GM18907 (cell line): ENCODE measurements around the gene OSTF1.

Experiments
- ATAC-seq: cut with Tn5 transposase; IDR thresholded peaks from one replicate; pipeline ENCODE4 v1.9.1; 2021; ENCODE audit warnings: mild to moderate bottlenecking, moderate library complexity; ENCODE audit not compliant: unreplicated experiment

Gene OSTF1, protein sequence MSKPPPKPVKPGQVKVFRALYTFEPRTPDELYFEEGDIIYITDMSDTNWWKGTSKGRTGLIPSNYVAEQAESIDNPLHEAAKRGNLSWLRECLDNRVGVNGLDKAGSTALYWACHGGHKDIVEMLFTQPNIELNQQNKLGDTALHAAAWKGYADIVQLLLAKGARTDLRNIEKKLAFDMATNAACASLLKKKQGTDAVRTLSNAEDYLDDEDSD

DNA sequence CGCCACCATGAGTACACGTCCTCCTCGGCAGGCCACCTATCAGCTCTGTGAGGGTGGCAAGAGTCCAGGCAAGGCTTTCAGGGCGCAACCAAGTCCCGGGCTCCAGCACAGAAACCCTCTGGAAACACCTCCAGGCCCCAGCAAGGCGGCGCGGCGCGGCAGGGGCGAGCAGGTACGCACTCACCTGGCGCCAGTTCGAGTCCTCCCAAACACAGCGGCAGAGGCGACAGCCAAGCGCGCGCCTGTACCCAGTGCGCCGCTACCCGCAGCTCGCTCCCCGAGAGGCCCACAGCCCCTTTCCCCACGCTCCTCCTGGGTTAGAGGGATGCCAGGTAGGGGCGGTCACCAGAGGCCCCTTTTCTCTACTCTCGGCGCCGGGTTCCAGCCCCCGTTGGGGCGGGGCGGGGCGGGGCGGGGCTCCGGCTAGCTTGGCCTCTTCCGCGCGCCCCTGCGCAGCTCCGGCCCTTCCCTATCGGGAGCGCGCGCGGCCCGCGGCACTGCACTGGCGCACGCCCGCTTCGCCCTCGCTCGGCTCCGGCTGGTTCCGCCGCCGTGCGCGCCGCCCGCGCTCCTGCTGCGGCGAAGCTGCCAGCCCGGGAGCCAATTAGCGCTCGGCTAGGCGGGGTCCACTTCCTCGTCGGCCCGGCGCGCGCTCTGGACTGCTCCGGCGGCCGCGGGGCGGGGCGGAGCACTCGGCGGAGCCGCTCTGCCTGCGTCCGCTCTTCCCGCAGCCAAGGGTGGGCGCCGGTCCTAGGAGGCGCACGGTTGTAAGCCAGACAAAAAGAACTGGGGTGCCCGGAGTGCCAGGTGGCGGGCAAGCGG lies at the start of gene OSTF1, which contains the start of gene NMRK1:
OSTF1 (plus strand) TSS at position 691 of the 822 bp plus-strand sequence. CDS start 179 bp downstream, outside the sequence.
NMRK1 (minus strand) TSS at position 332 of the 822 bp plus-strand sequence. CDS start 5,040 bp downstream, outside the sequence.
- ATAC-seq: peak; percentile 87

DNA sequence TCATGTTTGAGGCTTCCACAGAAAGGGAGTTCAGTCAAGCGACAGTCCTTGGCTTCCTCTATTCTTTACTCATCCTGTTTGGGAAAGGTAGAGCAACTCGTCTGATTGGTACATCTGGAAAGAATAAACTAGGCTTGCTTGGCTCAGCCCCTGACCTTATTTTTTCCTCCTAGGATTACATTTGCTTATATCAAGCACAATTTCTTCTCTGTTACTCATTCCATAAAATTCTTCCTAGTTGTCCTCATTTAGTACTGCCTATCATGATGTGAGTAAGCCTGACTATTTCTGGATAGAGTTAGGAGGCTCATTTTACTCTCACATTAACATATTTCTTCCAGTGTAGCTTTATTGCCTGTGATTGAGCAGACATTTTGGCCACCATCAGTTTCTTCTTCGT lies 49.3 kb upstream of the OSTF1 start:
- ATAC-seq: no peak

DNA sequence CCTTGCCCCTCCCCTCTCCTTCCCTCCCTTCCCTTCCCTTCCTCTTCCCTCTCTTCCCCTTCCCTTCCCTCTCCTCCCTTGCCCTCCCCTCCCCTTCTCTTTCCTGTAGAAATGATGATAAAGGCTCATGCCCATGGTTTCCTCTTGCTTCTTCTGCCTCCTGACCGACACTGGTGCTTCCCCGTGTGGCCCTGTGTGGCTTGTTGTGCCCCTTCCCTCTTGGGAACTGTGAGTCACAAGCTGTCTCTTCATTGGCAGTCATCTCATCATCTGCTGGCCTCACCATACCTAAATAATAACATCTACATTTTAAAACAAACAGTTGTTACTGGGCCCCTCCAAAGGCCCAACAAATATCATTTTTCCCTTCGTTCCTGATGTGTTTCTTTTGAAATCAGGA lies 48.5 kb upstream of the OSTF1 start:
- ATAC-seq: no peak

DNA sequence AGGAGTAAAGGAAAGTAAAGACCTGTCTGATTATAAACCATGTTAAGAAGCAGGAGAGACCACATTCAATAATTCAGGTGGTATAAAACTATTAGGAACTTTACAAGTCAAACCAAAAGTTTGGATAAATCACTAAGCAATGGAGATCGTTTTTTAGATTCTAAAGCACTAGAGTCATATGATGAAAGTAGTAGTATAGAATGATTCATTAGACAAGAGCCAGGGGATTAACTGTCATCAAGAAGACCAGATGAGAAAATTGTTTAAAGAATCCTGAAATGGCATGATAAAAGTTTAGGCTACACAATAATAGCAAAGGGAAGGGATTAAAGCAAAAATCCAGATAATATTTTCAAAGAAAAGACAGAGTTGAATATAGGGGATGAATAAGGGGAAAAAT lies 47.3 kb upstream of the OSTF1 start:
- no peak for ATAC-seq

DNA sequence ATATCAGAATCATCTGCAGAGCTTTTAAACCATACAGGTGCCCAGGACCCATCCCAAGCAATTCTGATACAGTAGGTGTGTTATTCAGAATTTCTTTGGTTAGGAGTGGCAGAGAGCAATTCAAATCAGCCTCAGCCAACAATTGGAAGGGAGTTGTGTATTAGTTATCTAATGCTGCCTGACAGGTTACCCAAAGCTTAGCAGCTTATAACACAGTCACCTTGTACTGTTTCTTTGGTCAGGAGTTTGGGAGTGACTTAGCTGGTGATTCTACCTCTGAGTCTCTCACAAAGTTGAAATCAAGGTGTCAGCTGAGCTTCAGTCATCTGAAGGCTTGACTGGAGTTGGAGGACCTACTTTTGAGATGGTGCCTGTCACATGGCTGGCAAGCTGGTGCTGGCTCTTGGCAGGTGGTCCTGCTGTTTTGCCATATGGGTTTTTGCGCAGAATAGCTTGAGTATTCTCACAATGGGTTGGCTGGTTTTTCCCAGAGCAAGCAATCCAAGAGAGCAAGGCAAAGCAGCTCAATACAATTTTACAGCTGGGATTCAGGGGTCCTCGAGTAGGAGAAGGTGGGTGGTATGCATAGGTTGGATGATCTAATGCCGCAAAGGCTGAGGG lies 41.5 kb upstream of the OSTF1 start:
- no peak for ATAC-seq

DNA sequence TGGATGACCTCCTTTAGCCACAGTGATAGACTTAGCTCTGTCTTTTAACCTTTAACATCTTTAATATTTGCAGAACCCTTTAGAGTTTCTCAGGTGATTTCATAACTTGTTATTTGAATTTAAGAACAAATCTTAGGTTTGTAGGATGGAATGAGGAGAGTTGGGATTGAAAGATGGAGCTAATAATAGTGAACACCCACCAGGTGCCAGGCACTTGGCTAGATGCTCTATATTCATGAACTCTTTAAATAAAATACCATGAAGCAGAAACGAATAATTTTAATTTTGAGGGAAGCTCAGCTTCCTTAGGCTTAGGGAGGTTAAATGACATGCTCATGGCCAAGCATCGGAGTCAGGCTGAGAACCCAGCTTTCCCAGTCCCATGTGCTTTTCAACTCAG lies 40.8 kb upstream of the OSTF1 start:
- no peak for ATAC-seq

DNA sequence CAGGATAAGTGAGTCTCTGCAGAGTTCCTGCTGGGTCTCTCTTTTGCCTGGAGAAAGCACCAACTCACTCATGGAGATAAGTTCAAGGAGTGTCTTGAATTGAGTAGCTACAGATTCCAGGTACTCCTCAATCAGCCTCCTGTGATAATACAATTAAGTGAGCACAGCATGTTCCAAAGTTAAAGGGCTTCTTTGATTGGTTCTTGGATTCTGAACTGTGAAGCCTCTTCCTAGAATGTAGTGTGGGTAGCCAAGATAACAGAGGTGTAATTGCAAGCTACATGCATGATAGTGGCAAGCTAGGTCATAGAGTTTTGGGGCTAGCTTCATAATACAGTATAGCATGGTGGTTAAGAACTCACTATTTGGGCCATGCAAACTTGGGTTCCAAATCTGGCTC lies 37.0 kb upstream of the OSTF1 start:
- ATAC-seq: no peak

DNA sequence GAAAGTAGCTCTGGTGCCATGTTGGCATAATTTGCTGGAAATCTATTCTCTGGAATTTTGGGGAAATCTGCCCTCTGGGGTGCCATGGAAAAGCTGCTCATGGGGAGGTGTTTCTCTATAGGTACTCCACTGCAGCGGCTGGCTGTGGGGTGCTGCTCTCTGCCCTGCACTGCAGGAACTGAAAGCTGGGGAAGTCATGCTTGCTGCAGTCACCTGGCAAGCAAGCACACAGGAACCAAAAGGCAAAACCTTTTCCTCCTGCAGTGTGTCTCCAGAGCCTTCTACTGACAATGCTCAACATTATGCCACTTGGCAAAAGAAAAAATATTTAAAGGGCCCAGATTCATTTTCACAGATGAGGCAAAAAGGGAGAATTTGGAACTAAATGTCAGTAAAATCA lies 34.4 kb upstream of the OSTF1 start:
- peak; percentile 98 for ATAC-seq

DNA sequence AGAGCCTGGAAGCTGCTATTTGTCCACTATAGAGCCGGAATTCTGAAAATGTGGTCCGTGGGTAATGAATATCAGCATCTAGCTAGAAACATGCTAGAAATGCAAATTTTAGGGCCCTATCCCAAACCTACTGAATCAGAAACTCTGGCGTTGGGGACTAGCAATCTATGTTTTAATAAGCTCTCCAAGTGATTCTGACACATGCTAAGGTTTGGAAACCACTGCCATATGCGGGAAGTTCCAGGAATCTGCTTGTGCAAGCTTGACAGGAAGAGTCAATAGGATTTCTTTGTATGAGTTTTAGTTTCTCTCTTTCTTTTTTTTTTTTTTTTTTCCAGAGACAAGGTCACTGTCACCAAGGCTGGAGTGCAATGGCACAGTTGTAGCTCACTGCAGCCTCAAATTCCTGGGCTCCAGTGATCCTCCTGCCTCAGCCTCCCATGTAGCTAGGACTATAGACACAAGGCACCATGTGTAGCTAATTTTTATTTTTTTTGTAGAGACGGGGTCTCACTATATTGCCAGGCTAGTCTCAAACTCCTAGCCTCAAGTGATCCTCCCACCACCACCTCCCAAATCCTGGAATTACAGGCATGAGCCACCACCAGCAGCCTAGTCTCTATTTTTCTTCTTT lies 33.8 kb upstream of the OSTF1 start:
- no peak for ATAC-seq

DNA sequence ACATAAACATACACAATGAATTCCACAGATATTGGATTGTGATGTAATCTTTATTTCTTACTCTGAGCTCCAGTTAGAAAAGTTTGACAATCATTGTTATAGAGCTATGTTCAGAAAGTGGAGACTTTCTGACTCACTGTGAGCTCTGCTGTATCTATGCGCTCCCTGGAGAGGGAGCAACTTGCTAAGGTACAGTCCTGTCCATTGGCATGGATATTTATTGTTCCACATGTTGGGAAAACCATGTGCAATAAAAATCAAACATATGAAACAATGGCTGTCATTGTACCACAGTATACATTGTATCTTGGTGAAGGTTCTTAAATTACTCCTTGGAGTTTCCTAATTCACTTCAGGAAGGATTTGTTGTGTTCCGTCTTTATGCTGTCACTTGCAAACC lies 27.1 kb upstream of the OSTF1 start:
- no peak for ATAC-seq

DNA sequence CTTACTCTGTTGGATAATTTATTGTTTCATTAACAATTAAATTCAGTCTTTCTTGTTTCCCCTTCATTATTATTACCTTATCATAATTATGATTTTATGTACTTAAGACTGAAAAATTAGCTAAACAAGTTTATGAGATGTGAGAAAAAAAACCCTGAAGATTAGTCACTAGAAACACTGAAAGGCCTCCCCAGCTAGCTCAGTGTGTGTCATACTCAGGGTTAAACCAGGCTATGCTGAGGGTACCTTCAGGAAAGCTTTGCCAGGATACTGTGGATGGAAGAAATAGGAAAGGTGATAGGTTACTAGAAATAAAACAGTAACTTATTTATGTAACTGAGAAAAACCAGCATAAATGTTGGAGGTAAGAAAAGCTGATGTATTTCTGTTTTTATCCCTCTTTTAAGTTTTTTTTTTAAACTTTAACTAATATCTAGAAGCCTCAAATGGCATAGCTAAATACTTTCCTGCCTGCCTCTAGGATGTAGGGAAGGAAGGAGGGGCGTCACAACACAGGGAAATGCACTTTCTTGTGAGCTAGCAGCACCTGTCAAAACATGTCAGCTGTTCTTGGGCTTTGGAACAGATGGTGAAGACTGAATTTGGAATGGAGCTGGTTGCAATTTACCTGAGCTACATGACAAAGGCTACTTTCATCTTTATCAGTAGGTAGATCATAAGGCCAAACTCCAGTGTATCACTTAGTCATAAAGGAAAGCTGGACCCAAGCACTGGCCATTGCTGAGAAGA lies 24.6 kb upstream of the OSTF1 start:
- ATAC-seq: no peak

DNA sequence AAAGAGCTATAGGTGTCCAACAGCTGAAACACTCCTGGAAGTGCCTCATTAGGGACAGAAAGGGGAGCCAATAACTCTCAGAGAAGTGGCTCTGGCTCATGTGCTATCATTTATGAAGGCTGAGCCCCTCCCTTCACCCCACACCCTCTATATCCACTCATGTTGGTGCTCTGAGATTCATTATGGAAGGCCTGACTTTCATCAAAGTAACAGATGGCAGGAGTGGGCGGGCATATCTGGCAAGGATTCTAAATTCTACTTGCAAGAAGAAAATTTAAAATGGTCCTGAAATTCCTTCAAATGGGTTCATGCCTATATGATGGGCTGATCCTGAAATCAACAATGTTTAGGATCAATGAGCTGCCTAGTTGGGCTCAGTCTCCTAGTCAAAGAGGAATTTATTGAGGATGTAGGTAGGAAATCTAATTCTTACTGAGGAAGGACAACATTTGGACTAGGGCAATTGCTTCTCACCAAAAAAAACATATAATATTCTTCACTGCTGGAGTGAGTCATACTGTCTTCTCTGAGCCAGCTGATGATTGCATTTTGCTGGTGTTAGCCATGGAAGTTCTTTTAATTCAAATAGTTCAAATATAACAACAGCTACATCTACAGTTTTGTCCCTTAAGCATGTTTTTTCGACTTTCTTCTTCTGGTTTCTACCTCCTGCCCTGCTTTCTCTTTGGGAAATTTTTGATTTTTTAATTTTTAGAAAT lies 23.8 kb upstream of the OSTF1 start:
- ATAC-seq: no peak

DNA sequence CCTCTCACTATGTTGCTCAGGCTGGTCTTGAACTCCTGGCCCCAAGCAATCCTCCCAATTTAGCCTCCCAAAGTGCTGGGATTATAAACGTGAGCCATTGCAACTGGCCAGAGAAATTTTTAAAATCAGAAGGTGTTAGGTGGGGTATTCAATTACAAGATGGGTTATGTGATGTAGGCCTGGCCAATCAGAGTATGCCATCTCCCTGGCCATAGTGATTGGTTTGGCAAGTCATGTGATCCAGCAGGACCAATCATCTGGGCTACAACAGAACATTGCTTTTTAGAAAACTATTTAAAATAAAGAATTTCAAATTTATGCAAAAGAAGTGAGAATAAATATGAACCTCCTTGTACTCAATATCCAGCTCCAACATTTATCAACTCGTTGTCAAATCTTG lies 22.8 kb upstream of the OSTF1 start:
- no peak for ATAC-seq

DNA sequence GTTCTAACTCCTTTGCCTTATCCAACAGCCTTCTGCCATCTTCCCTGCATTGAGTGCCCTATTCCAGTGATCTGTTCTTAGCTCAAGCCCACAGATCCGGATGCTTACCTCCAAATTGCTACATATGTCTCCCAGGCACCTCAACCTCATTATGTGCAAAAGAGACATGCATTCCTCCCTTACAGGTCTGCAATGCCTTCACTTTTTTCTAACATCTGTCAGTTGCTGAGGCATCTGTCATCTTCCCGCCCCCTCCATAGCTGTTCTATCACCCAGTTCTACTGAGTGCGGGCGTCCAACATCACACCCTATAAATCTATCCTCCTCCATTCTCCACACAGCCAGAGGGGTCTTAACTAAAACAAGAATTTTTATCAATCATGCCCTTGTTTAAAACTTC lies 20.4 kb upstream of the OSTF1 start:
- ATAC-seq: no peak

DNA sequence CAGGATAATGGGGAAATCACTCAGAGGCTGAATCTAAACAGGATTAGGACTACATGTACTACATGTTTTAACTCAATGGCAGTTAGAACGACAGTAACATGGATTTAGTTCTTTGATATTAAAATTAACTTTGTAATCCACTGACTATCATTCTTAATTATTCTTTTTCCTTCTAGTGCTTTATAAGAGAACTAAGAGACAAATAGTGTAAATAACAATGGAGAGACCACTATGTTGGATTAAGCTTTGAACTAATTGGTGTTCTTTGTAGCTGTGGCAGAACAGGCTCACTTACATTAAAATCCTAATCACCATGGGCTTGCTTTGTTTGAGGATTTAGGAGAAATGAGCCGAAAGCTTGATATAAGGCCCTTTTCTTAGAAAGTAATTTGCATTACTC lies 19.1 kb upstream of the OSTF1 start:
- no peak for ATAC-seq

DNA sequence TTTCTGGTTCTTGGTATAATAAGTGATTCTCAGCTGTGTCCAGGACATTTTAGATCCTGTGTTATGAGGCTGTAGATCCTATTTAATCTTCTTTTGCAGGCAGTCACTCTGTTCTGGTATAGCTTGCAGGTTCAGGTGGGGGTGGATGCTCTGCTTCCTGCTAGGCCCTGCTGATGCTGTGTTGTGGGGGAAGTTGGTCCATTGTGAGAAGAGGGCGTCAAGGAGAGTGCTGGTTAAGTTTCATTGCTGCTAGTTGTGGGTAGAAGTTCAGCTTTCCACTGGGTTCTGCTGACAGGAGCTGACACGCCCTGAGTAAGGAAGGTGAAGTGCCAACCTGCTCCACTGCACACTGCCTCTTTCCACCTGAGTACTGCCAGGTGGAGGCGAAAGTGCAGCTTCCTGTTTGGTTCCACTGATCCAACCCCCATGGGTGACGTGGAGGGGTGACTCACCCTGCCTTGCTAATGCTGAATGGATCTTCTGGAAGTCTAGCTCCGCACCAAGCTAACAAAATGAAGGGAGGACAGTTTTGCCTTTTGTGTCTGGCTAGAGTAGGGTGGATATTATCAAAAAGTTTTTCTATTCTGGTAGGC lies 16.7 kb upstream of the OSTF1 start:
- ATAC-seq: peak; percentile 63

DNA sequence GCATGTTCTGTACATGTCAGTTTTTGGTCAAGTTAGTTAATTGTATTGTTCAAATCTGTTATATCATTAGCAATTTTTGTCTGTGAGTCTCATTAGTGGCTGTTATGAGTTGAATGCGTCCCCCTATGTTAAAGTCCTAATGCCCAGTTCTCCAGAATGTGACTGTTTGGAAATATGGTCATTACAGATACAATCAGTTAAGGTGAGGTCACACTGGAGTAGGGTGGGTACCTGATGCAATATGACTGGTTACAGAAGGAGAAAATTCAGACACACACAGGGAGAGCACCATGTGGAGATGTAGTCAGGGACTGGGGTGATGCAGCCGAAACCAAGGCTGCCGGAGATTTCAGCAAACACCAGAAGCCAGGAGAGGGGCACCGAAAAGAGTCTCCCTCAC lies 15.4 kb upstream of the OSTF1 start:
- ATAC-seq: no peak

DNA sequence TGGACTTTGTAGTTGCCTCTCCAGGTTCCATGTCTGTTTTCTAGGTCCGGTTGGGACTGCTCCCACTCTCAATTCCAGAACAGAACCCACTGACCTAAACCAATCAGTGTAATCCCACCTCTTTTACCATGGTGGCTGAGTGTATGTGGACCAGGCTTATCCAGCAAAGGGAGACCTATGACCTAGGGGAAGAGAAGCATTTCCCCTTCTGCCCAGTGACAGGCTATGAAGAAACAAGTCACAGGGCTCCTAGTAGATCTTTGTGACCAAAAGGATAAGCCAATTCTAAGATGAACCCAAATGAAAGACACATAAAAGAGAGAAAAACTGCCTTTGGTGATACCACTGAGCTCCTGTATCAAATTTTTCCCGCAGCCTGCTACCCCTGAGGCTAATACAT lies 6.7 kb upstream of the OSTF1 start:
- ATAC-seq: no peak

DNA sequence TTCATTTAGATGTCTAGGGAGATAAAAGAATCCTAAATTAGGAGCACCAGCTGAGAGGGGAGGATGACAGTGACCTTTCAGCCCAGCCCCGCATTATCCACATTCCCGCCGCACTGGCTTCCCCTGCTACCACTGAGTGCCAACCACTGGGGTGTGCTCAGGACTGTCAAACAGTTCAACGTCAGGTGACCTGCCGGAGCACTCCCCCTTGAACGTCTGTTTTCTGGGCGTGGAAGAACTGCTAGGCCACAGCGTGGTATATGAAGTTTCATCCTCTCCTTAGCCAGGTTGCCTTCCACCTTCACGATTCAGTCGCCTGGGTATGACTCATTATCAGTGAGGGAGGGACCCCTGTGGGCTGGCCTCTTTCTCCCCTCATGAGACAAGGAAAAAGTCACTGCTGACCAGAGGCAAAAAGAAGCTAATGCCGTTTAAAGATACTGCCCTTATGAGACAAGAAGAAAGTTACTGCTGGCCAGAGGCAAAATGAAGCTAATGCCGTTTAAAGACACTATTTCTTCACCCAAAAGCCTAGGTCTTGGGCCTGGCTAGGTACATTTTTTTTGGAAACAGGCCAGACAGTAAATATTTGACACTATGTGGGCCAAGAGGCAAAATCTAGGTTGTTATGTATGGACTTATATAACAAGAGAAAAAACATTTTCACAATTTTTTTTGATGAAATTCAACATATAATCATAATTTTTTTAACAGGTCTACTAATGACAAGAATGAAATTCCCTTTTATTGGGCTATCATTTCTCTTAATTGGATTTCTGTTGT lies 4.9 kb upstream of the OSTF1 start:
- ATAC-seq: no peak
